ENCODE results near the gene VAMP8.
A peak's percentile ranks its signal among the peaks of the same experiment; 100 is the strongest.

Gene VAMP8

GRCh38 chr2:85596486-85597143, 19.2 kb downstream of the VAMP8 start:
- peaks cover 23 to 24% of the 10 kb centered on the region in 2 donors for H3K4me1 ChIP-seq (ENCODE audit: control insufficient read depth in 2 of 2, insufficient read depth in 2 of 2, low read length in 2 of 2)
- H3K36me3 ChIP-seq (ENCODE audit: control insufficient read depth in 2 of 2, insufficient read depth in 2 of 2, low read length in 2 of 2): peaks cover 17 to 22% of the 10 kb centered on the region in 2 donors
- H3K4me3 ChIP-seq (ENCODE audit: low read length in 2 of 2): peak overlapping the region; percentile 79 to 97
- H3K27ac ChIP-seq (ENCODE audit: low read depth in 2 of 2, low read length in 2 of 2): no peak overlapping the region
- no peaks in the 10 kb centered on the region for H3K27me3 ChIP-seq (ENCODE audit: control insufficient read depth in 2 of 2, insufficient read depth in 2 of 2, low read length in 2 of 2)
- no peaks in the 10 kb centered on the region for H3K9me3 ChIP-seq (ENCODE audit: control insufficient read depth in 2 of 2, low read length in 2 of 2)
- peak overlapping the region; percentile 90 to 99 for H3K9ac ChIP-seq (ENCODE audit: low read depth in 1 of 2, low read length in 2 of 2)

GRCh38 chr2:85597241-85597640, 19.9 kb downstream of the VAMP8 start:
- no peak overlapping the region for H3K9ac ChIP-seq (ENCODE audit: low read depth in 1 of 2, low read length in 2 of 2)
- no peaks in the 10 kb centered on the region for H3K9me3 ChIP-seq (ENCODE audit: control insufficient read depth in 2 of 2, low read length in 2 of 2)
- H3K4me3 ChIP-seq (ENCODE audit: low read length in 2 of 2): peak overlapping the region in 1 of 2 donors; percentile 13
- H3K27ac ChIP-seq (ENCODE audit: low read depth in 2 of 2, low read length in 2 of 2): no peak overlapping the region
- H3K4me1 ChIP-seq (ENCODE audit: control insufficient read depth in 2 of 2, insufficient read depth in 2 of 2, low read length in 2 of 2): peaks cover 27 to 28% of the 10 kb centered on the region in 2 donors
- peaks cover 17 to 22% of the 10 kb centered on the region in 2 donors for H3K36me3 ChIP-seq (ENCODE audit: control insufficient read depth in 2 of 2, insufficient read depth in 2 of 2, low read length in 2 of 2)
- no peaks in the 10 kb centered on the region for H3K27me3 ChIP-seq (ENCODE audit: control insufficient read depth in 2 of 2, insufficient read depth in 2 of 2, low read length in 2 of 2)

GRCh38 chr2:85598594-85599340, 21.4 kb downstream of the VAMP8 start:
- Histone ChIP-seq H3K36me3 (ENCODE audit: control insufficient read depth in 2 of 2, insufficient read depth in 2 of 2, low read length in 2 of 2) (peaks cover 17 to 22% of the 10 kb centered on the region in 2 donors), H3K9ac (ENCODE audit: low read depth in 1 of 2, low read length in 2 of 2) (no peak overlapping the region), H3K9me3 (ENCODE audit: control insufficient read depth in 2 of 2, low read length in 2 of 2) (no peaks in the 10 kb centered on the region), H3K4me3 (ENCODE audit: low read length in 2 of 2) (no peak overlapping the region), H3K27me3 (ENCODE audit: control insufficient read depth in 2 of 2, insufficient read depth in 2 of 2, low read length in 2 of 2) (no peaks in the 10 kb centered on the region), H3K27ac (ENCODE audit: low read depth in 2 of 2, low read length in 2 of 2) (no peak overlapping the region), H3K4me1 (ENCODE audit: control insufficient read depth in 2 of 2, insufficient read depth in 2 of 2, low read length in 2 of 2) (peaks cover 28% of the 10 kb centered on the region in 2 donors)

- Histone ChIP-seq H3K9ac (ENCODE audit: low read depth in 1 of 2, low read length in 2 of 2) (no peak overlapping the region), H3K36me3 (ENCODE audit: control insufficient read depth in 2 of 2, insufficient read depth in 2 of 2, low read length in 2 of 2) (peaks cover 17 to 22% of the 10 kb centered on the region in 2 donors), H3K27me3 (ENCODE audit: control insufficient read depth in 2 of 2, insufficient read depth in 2 of 2, low read length in 2 of 2) (no peaks in the 10 kb centered on the region), H3K27ac (ENCODE audit: low read depth in 2 of 2, low read length in 2 of 2) (no peak overlapping the region), H3K4me1 (ENCODE audit: control insufficient read depth in 2 of 2, insufficient read depth in 2 of 2, low read length in 2 of 2) (peaks cover 29 to 31% of the 10 kb centered on the region in 2 donors), H3K9me3 (ENCODE audit: control insufficient read depth in 2 of 2, low read length in 2 of 2) (no peaks in the 10 kb centered on the region), H3K4me3 (ENCODE audit: low read length in 2 of 2) (no peak overlapping the region)
Measured at GRCh38 chr2:85599468-85600234, 22.3 kb downstream of the VAMP8 start.

GRCh38 chr2:85600235-85600575, 22.8 kb downstream of the VAMP8 start:
- H3K9ac ChIP-seq (ENCODE audit: low read depth in 1 of 2, low read length in 2 of 2): no peak overlapping the region
- no peaks in the 10 kb centered on the region for H3K9me3 ChIP-seq (ENCODE audit: control insufficient read depth in 2 of 2, low read length in 2 of 2)
- no peak overlapping the region for H3K27ac ChIP-seq (ENCODE audit: low read depth in 2 of 2, low read length in 2 of 2)
- no peaks in the 10 kb centered on the region for H3K27me3 ChIP-seq (ENCODE audit: control insufficient read depth in 2 of 2, insufficient read depth in 2 of 2, low read length in 2 of 2)
- H3K4me3 ChIP-seq (ENCODE audit: low read length in 2 of 2): no peak overlapping the region
- H3K4me1 ChIP-seq (ENCODE audit: control insufficient read depth in 2 of 2, insufficient read depth in 2 of 2, low read length in 2 of 2): peaks cover 25 to 32% of the 10 kb centered on the region in 2 donors
- peaks cover 17 to 22% of the 10 kb centered on the region in 2 donors for H3K36me3 ChIP-seq (ENCODE audit: control insufficient read depth in 2 of 2, insufficient read depth in 2 of 2, low read length in 2 of 2)

- peaks cover 25 to 33% of the 10 kb centered on the region in 2 donors for H3K4me1 ChIP-seq (ENCODE audit: control insufficient read depth in 2 of 2, insufficient read depth in 2 of 2, low read length in 2 of 2)
- peak overlapping the region; percentile 81 to 97 for H3K4me3 ChIP-seq (ENCODE audit: low read length in 2 of 2)
- peak overlapping the region in 1 of 2 donors; percentile 69 for H3K9ac ChIP-seq (ENCODE audit: low read depth in 1 of 2, low read length in 2 of 2)
- no peaks in the 10 kb centered on the region for H3K27me3 ChIP-seq (ENCODE audit: control insufficient read depth in 2 of 2, insufficient read depth in 2 of 2, low read length in 2 of 2)
- H3K27ac ChIP-seq (ENCODE audit: low read depth in 2 of 2, low read length in 2 of 2): no peak overlapping the region
- no peaks in the 10 kb centered on the region for H3K9me3 ChIP-seq (ENCODE audit: control insufficient read depth in 2 of 2, low read length in 2 of 2)
- peaks cover 17 to 26% of the 10 kb centered on the region in 2 donors for H3K36me3 ChIP-seq (ENCODE audit: control insufficient read depth in 2 of 2, insufficient read depth in 2 of 2, low read length in 2 of 2)
Measured at GRCh38 chr2:85600951-85601770, 23.8 kb downstream of the VAMP8 start.

GRCh38 chr2:85601771-85602475, 24.5 kb downstream of the VAMP8 start:
- peak overlapping the region; percentile 69 to 75 for H3K9ac ChIP-seq (ENCODE audit: low read depth in 1 of 2, low read length in 2 of 2)
- no peaks in the 10 kb centered on the region for H3K27me3 ChIP-seq (ENCODE audit: control insufficient read depth in 2 of 2, insufficient read depth in 2 of 2, low read length in 2 of 2)
- peaks cover 17 to 26% of the 10 kb centered on the region in 2 donors for H3K4me1 ChIP-seq (ENCODE audit: control insufficient read depth in 2 of 2, insufficient read depth in 2 of 2, low read length in 2 of 2)
- H3K4me3 ChIP-seq (ENCODE audit: low read length in 2 of 2): peak overlapping the region; percentile 81 to 97
- peaks cover 14 to 27% of the 10 kb centered on the region in 2 donors for H3K36me3 ChIP-seq (ENCODE audit: control insufficient read depth in 2 of 2, insufficient read depth in 2 of 2, low read length in 2 of 2)
- H3K9me3 ChIP-seq (ENCODE audit: control insufficient read depth in 2 of 2, low read length in 2 of 2): no peaks in the 10 kb centered on the region
- H3K27ac ChIP-seq (ENCODE audit: low read depth in 2 of 2, low read length in 2 of 2): peak overlapping the region; percentile 54 to 80

- Histone ChIP-seq H3K9ac (ENCODE audit: low read depth in 1 of 2, low read length in 2 of 2) (peak within 1 kb of the TSS; percentile 69 to 75), H3K9me3 (ENCODE audit: control insufficient read depth in 2 of 2, low read length in 2 of 2) (no peaks in the 10 kb centered on the region), H3K4me3 (ENCODE audit: low read length in 2 of 2) (peak within 1 kb of the TSS; percentile 96 to 97), H3K4me1 (ENCODE audit: control insufficient read depth in 2 of 2, insufficient read depth in 2 of 2, low read length in 2 of 2) (peaks cover 15 to 25% of the 10 kb centered on the region in 2 donors), H3K36me3 (ENCODE audit: control insufficient read depth in 2 of 2, insufficient read depth in 2 of 2, low read length in 2 of 2) (peaks cover 12 to 27% of the 10 kb centered on the region in 2 donors), H3K27me3 (ENCODE audit: control insufficient read depth in 2 of 2, insufficient read depth in 2 of 2, low read length in 2 of 2) (no peaks in the 10 kb centered on the region), H3K27ac (ENCODE audit: low read depth in 2 of 2, low read length in 2 of 2) (peak within 1 kb of the TSS; percentile 54 to 80)
Measured at GRCh38 chr2:85602476-85603234, 25.3 kb downstream of the VAMP8 start, which contains the start of gene TMEM150A. TSS of gene TMEM150A (minus strand) at chr2:85602698. CDS start at chr2:85601948, 750 bp downstream.

Measured in mucosa of rectum (tissue), 2 donors.